Mucosa of descending colon (tissue), 3 donors: ENCODE results near the gene ERBB2. TPM values are rescaled to one million over a fixed set of nuclear protein-coding genes. Genes with fewer than 3 reads are reported as not detected.

Experiments
- ATAC-seq: fragments of 200-7000 bp; cut with Tn5 transposase; one replicate; pipeline ENCODE4 v1.9.1; 2020; ENCODE audit warnings: mild to moderate bottlenecking, moderate library complexity
- DNase-seq, 3 donors: peaks; one replicate each; pipeline ENCODE4 v3.0.0-alpha.2; 2020
- H3K36me3 ChIP-seq: fragments of 200-600 bp; one replicate; pipeline ENCODE4 v1.8.0; 2021; ENCODE audit warnings: low read depth, mild to moderate bottlenecking
- H3K4me1 ChIP-seq: fragments of 200-600 bp; one replicate; pipeline ENCODE4 v1.8.0; 2021; ENCODE audit warnings: low read depth, mild to moderate bottlenecking
- H3K4me3 ChIP-seq: fragments of 200-600 bp; one replicate; pipeline ENCODE4 v1.8.0; 2021; ENCODE audit warnings: mild to moderate bottlenecking
- H3K9me3 ChIP-seq: fragments of 200-600 bp; one replicate; pipeline ENCODE4 v1.8.0; 2021; ENCODE audit warnings: mild to moderate bottlenecking
- CTCF ChIP-seq: fragments of 200-600 bp; IDR thresholded peaks from one replicate; pipeline ENCODE4 v1.8.0; 2022; ENCODE audit warnings: antibody characterized with exemption, mild to moderate bottlenecking
- intact Hi-C, 2 donors: fragments of 100-400 bp; cut with DNase I in 1 of 2; cut with micrococcal nuclease in 1 of 2; formaldehyde crosslinking; loops; one replicate each; pipeline versions ENCODE4 v1.11.0 to v1.11.1; 2022; cut with DNase I, micrococcal nuclease
- total RNA-seq, 3 donors: library from RNA; stranded (reverse); fragmentation: NEBNext Ultra II Directional in 2 of 3; extraction: Animal tissue kit (Norgen Biotek cat#: 25700) in 2 of 3; gene quantifications; one replicate each; pipeline versions ENCODE4 v1.2.1 to v1.2.4, GENCODE V29; 2021 to 2023
- donor health status: DM: no; HTN: no; CAD: no; lungs with moderate emphysema.
- donor health status: DM: no; HTN: no; CAD: no.
- donor health status: DM: no; HTN: yes; CAD: no.

Gene ERBB2
- total RNA-seq, 3 donors from 2014 or later, result 104 to 284 (median 161) TPM

- DNase-seq (no peak), ATAC-seq (no peak)
- H3K4me3 ChIP-seq, result no peak overlapping the region
- intact Hi-C loops, result loop anchor here in 1 of 2 donors (10.0 kb wide), 1 partner anchor 128 kb away; the partner anchor contains the start of gene PPP1R1B
- no peaks in the 10 kb centered on the region for H3K36me3 ChIP-seq
- H3K4me1 ChIP-seq, result peaks cover 15% of the 10 kb centered on the region
- no peaks in the 10 kb centered on the region for H3K9me3 ChIP-seq
- no peak for TF ChIP-seq CTCF
Observed at GRCh38 chr17:39752241-39752881, 52.5 kb downstream of the ERBB2 start.

- Histone ChIP-seq H3K4me1 (peaks cover 15% of the 10 kb centered on the region), H3K36me3 (no peaks in the 10 kb centered on the region), H3K9me3 (no peaks in the 10 kb centered on the region), H3K4me3 (peak overlapping the region; percentile 42)
- intact Hi-C loops, result loop anchor here in 1 of 2 donors (10.0 kb wide), 1 partner anchor 129 kb away; the partner anchor contains the start of gene PPP1R1B
- ATAC-seq (peak; percentile 66), DNase-seq (peak in 2 of 3 donors; percentile 74 to 80)
- no peak for TF ChIP-seq CTCF
Observed at GRCh38 chr17:39753514-39754160, 53.8 kb downstream of the ERBB2 start.

GRCh38 chr17:39754161-39754957 is 54.5 kb downstream of the ERBB2 start:
- intact Hi-C loops, result loop anchor here in 1 of 2 donors (10.0 kb wide), 1 partner anchor 130 kb away; the partner anchor contains the start of gene PPP1R1B

GRCh38 chr17:39754958-39755553 is 55.2 kb downstream of the ERBB2 start:
- H3K4me1 ChIP-seq, result peaks cover 15% of the 10 kb centered on the region
- intact Hi-C loops, result loop anchor here in 1 of 2 donors (10.0 kb wide), 1 partner anchor 130 kb away; the partner anchor contains the start of gene PPP1R1B
- peak overlapping the region; percentile 42 for H3K4me3 ChIP-seq
- no peak for TF ChIP-seq CTCF
- ATAC-seq (no peak), DNase-seq (no peak)
- no peaks in the 10 kb centered on the region for H3K36me3 ChIP-seq
- H3K9me3 ChIP-seq, result no peaks in the 10 kb centered on the region

More at GRCh38 chr17:39754161-39754957, 54.5 kb downstream of the ERBB2 start:
- Histone ChIP-seq H3K4me1 (peaks cover 15% of the 10 kb centered on the region), H3K9me3 (no peaks in the 10 kb centered on the region), H3K36me3 (no peaks in the 10 kb centered on the region), H3K4me3 (peak overlapping the region; percentile 42)
- ATAC-seq, result peak; percentile 89
- TF ChIP-seq CTCF, result peak; percentile 98
- peak; percentile 95 to 98 (median 98) for DNase-seq
